Measurements from ENCODE around the gene RHOBTB1. TPM values are rescaled to one million over a fixed set of nuclear protein-coding genes. Genes with fewer than 3 reads are reported as not detected.
A peak's percentile ranks its signal among the peaks of the same experiment; 100 is the strongest.

Gene RHOBTB1
- total and polyA plus RNA-seq, 9 of the 15 experiments (the other 6 are each of a cell fraction or from before 2014, with no cell fraction given): 1.7 to 11.7 (median 9.3) TPM

- no peak overlapping the region for H3K4me3 ChIP-seq
- DNase-seq (ENCODE audit: extremely low read depth in 1 of 4, low spot score in 3 of 4) (no peak), ATAC-seq (no peak), FAIRE-seq (no peak)
- H4K20me1 ChIP-seq (replicated peaks; ENCODE audit: control insufficient read depth, insufficient read depth, low read length): no peaks in the 10 kb centered on the region
- H3K27ac ChIP-seq (ENCODE audit: extremely low read depth, low read depth, low read length): no peak overlapping the region
- intact Hi-C loops (cut with micrococcal nuclease) (no loop called here), in situ Hi-C loops (cut with MboI) (no loop called here)
- H3K4me1 ChIP-seq (replicated peaks in 1 of 2; ENCODE audit: control insufficient read depth in 2 of 2, insufficient read depth in 2 of 2, low read length in 2 of 2): peaks cover 0 to 12% of the 10 kb centered on the region in 2 experiments; a peak in 2 of 5 replicates
- H3K27me3 ChIP-seq (ENCODE audit: control insufficient read depth in 2 of 2, insufficient read depth in 2 of 2, low read length in 2 of 2): no peaks in the 10 kb centered on the region
- no peak overlapping the region for H3K4me2 ChIP-seq (ENCODE audit: insufficient read depth, low read length)
- no peaks in the 10 kb centered on the region for H3K79me2 ChIP-seq (ENCODE audit: control insufficient read depth, insufficient read depth, low read length)
- H3K9me3 ChIP-seq (replicated peaks; ENCODE audit: control insufficient read depth, insufficient read depth, low read depth, low read length): no peaks in the 10 kb centered on the region
- no peak overlapping the region for H2AFZ ChIP-seq (ENCODE audit: low read depth, low read length)
- no peaks in the 10 kb centered on the region for H3K36me3 ChIP-seq (ENCODE audit: control insufficient read depth, insufficient read depth, low read length)
- no peak overlapping the region for H3K9ac ChIP-seq (ENCODE audit: insufficient read depth in 1 of 2, low read depth in 2 of 2, low read length in 2 of 2)
- BruUV-seq (replicated peaks): no TSS peak
- TF ChIP-seq RAD51 (IDR thresholded peaks at IDR 0.05; ENCODE audit: borderline replicate concordance, low read depth) (0 out of 2 replicates have a peak, but pooled peaks have one; percentile 18), BHLHE40 (IDR thresholded peaks at IDR 0.05; ENCODE audit: low read length) (0 out of 2 replicates have a peak, but pooled peaks have one; percentile 33), NFRKB (IDR thresholded peaks at IDR 0.05; ENCODE audit: low read depth) (no peak), USF2 (CRISPR knock-in tag; IDR thresholded peaks at IDR 0.05) (peak; percentile 32; the same call in 1 of the 2 replicates)
- POLR2A ChIA-PET: no interaction called here
- H3K9me1 ChIP-seq (ENCODE audit: control insufficient read depth, insufficient read depth, low read length): no peaks in the 10 kb centered on the region
- 69% methylated on average over 4 of the region's 4 CpGs for WGBS (ENCODE audit: insufficient coverage, low coverage, missing lambda C conversion rate)
- CTCF ChIA-PET (ENCODE audit: low intra/inter-chr PET ratio): no interaction called here
Observed at GRCh38 chr10:60937022-60937421, 7.0 kb downstream of the RHOBTB1 start.

Measured in K562 (cell line).